GM18508 (cell line): ENCODE data around the gene SLC48A1.
A peak's percentile ranks its signal among the peaks of the same experiment; 100 is the strongest.

Experiments used
- ATAC-seq: cut with Tn5 transposase; IDR thresholded peaks from one replicate; pipeline ENCODE4 v1.9.1; 2021; ENCODE audit warnings: moderate number of reproducible peaks; ENCODE audit not compliant: insufficient read depth, unreplicated experiment

The SLC48A1 gene

DNA sequence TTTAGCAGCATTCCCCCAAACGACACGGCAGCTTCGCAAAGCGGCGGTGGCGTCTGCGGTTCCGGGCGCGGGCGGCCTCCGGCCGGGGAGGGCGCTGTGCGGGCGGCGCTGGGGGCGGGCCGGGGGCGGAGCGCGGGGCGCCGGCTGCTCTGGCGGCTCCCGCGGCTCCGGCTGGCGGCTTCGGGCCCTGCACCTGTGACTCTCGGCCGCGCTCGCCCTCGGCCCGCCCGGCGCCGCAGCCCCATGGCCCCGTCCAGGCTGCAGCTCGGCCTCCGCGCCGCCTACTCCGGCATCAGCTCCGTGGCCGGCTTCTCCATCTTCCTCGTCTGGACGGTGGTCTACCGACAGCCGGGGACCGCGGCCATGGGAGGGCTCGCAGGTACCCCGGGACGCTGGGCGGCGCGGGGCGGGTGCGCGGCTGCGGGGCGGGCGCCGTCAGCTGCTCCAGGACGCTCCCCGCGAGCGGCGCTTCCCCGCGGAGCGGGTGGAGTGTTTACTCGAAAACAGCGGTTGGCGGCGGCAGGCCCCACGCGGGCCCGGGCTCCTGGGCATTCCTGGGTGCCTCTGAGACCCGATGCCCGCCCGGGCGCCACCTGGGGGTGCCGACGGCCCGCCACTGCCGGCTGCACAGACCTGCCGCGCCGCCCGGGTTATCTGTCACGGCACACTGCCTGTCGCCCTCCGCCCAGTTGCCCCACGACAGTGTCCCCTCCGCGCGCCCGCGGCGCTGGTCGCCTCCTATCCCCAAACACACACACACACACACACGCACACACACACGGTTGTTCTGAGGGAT lies at the start of gene SLC48A1:
Gene SLC48A1 (plus strand): TSS at position 177 of the 796 bp plus-strand sequence. CDS start 67 bp downstream, at position 244.
- ATAC-seq: no peak

DNA sequence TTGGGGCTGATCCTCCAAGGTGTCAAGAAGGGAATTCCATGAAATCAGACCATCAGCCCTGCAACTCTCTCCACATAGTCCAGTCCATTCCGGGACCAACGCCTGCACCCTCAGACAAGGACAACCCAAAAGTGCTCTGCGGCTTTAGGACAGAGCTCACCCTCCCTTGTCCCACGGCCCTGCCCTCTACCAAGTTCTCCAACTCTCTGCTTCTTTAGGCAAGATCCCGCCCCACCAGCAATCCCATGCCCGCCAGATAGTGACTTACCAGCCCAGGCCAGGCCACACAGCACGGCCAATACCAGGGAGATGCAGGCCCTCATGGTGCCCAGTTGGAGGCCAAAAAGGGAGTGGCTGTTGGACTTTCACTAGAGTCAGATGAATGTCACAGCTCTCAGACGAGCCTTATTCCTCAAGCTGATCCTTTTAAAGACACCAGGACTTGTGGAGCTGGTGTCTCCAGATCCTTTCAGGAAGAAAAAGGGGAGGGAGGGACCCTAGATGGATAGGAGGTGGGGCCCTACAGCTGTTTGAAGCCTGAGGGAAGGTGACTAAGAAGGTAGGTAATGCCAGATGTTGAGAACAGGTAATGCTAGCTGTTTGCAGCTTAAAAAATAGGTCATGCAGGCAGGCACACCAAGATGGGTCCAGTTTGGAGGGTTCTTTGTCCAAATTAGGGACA lies 47.8 kb upstream of the SLC48A1 start, which contains the start of gene ENDOU:
Gene ENDOU (minus strand): TSS at position 400 of the 682 bp plus-strand sequence. CDS start 77 bp downstream, at position 323.
- ATAC-seq: no peak

DNA sequence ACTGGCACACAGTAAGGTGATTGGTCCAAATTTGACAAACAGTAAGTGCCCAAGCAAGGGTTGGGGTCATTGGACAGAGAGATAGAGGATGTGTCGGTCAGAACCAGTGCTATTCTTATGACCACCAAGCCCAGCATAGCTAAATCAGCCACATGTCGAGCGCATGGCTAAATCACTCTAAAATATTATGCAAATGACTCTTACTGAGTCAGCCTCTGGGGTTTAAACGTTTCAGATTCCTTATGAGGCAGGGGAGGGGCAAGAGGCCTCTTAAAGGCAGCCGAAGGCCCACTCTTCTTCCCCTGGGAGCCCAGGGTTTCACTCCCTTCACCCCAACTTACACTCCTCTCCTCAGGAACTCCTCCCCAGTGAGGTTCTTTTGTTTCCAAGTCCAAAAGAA lies 47.1 kb upstream of the SLC48A1 start:
- ATAC-seq: peak; percentile 63

DNA sequence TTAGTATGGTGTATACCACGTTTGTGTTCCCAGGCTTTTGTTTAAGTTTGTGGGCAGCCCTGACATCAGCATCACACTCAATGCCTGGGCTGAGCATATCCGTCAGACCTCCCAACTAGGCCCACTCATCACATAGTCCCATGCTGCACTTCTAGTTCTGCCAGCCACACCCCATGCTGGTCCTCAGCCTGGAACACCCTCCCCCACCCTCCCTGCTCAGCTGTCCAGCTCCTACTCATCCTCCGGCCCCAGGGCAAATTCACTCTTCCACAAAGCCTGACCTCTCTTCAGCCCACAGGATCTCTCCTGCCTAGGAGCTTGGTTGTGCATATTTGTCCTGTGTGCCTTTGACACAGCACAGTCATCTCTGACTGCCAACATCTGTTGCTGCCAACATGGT lies 43.8 kb upstream of the SLC48A1 start:
- ATAC-seq: no peak

DNA sequence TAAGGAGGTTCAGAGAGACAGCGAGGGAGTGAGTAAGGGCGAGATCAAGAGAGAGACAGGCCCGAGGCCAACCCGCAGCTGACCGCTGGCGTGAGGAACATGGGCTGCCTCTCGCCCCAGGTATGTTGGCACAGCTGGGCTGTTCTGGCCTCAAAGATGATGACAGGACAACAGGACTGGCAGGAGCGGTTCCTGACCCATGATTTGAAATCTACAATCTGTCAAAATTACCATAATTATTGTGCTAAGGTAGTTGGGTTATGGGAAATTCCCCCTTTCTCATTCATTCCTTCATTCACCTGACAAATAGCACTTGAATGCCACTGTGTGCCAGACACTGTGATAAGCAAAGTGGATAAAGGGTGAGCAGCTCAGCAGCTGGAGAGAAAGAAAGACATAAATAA lies 42.7 kb upstream of the SLC48A1 start:
- ATAC-seq: no peak

DNA sequence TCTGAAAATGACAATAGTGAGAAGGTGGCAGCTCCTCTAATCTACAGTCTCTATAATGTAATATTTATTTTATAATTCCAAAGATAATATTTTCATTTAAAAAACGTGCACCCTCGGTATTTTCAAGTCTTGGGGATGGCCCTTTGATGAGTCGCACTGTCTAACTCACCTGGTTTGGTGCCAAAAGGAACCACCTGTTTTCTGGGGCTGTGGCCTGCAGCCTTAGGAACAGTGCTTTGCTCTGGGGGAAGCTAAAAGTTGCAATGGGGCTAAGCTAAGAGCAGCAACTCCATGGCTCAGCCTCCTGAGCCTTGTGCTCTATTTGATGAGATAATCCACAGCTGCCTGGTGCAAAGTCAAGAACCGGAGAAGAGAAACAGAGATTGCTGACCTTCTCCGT lies 41.3 kb upstream of the SLC48A1 start:
- no peak for ATAC-seq

DNA sequence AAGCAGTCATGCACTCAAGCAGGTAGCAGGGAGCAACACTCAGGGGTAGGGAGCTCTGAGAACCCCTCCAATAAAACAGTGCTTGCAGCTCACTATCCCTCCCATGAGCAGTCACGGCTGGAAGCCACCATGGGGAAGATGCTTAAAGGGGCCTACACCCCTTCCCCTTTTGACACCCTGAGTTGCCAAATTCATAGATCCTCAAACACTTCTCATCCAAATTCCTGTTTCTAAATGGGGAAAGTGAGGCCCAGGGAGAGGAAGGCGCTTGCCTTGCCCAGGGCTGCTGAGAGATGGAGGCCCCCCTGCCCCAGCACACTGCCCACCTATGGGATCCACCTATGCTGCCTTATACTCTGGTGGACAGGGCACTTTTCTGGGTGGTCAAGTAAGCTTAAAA lies 40.5 kb upstream of the SLC48A1 start:
- ATAC-seq: no peak

DNA sequence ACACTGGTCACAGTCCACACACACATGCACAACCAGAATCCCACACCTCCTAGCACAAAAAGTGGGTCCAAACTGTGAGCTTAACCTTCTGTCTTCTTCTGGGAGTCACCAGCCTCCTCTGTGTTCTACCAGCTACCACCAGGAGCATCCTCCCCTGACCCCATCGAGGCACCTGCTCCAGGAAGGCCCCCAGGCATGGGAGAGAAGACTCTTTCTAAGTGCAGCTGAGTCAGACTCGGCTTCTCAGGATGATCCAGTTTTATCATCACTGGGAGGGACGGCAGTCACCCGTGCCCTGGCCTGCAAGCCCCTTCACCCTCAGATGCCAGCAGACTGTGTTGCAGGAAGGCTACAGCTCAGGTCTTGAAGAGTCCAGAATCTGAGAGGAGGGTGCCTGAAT lies 39.9 kb upstream of the SLC48A1 start:
- no peak for ATAC-seq

DNA sequence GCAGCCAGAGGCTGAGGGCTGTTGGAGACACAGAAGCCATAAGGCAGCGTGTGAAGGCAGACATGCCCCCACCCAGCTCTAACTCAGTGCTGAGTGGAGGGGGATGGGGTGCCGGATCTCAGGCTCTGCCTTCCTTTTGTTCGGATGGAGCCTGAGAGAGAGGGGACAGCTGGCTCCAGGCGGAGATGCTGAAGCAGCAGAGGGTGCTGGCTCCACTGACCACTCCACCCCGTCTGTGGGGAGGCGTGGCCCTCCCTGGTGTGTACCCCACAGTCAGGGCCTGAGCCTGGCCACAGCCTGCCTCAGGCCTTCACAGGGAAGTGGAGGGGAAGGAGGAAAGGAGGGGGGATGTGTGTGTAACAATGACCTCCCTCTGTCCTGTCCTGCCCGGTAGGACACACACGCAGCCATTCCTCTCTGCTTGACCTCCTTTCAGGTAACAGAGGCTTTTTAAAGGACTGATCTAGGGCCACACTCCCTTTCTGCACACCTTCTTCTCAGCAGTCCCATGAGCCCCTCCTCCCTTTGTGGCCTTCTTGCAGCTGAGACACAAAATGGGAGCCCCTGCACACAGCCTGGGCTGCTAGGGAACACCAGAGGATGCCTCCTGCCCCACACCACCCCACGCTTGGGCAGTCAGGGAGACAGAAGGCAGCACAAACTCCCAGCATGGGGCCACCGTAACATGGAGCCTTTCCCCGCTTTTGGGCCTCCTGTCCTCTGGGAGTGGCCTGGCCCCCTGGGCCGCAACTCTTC lies 38.1 kb upstream of the SLC48A1 start:
- ATAC-seq: no peak

DNA sequence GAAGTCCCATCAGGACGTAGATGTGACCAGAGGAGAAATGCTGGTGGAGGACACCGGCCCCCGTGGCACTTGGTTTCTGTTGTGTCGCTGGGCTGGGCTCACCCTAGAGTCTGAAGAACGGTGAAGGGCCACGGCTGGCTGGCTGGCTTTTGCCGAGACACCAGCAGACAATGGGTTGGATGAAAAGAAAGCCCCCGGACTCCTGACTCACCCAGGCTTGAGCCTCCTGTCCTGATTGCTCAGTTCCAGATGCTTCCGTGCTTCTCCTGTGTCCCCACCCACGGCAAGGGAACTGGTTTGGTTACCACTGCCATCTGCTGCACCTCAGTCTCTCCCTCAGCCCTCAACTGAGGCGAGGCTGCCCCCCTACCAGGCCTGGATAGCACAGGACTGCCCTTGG lies 37.4 kb upstream of the SLC48A1 start:
- no peak for ATAC-seq

DNA sequence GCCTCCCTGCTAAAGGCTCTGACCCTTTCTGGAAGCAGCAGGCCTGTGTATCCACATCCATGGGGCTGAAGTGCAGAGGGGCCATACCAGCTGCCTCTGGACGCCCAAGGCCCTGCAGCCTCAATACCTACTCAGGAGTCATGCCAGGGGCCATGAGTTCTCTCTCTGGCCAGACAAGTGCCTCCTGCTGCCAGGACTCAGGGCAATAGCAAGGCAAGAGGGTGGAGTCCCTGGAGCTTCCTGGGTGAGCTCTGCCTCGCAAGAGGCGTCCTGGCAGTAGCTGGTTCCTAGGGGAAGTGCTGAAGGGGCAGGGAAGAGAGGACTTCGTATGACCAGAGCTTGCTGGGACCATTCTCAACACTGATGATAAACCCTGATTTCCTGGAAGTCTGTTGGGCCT lies 36.8 kb upstream of the SLC48A1 start:
- ATAC-seq: no peak

DNA sequence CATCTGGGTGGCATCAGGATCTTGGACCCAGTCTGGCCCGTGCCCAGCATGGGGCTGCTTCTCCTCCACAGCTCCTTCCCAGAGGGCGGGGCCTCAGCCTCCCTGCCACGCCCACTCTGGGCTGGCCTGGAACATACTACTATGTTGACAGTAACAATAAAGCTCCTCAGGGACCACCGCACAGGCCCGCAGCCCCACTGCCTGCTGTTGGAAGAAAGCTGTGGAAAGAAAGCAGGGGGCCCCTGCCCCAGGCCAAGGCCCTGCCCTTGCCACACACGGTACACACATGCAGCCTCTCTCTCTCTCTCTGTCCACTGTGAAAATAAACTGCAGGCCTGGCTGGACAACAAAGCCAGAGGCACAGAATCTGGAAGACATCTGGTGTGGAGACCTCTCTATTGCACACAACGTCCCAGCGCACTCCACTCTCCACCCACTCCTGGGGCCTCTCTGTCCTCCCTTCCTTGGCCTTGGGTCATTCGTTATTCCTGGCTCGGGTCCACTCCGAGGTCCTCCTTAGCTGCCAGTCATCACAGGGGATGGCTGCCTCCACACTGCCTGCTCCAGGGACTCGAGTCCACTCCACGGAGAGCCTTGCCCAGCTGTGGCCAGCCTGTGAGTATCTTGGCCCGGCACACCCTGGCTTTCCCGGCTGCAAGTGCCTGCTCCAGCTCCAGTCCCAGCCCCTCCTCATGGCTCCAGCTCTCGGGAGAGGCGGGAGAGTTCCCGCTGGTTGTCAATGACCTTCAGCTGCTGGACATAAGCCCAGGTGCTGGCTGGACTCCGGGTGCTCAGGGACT lies 36.0 kb upstream of the SLC48A1 start:
- no peak for ATAC-seq

DNA sequence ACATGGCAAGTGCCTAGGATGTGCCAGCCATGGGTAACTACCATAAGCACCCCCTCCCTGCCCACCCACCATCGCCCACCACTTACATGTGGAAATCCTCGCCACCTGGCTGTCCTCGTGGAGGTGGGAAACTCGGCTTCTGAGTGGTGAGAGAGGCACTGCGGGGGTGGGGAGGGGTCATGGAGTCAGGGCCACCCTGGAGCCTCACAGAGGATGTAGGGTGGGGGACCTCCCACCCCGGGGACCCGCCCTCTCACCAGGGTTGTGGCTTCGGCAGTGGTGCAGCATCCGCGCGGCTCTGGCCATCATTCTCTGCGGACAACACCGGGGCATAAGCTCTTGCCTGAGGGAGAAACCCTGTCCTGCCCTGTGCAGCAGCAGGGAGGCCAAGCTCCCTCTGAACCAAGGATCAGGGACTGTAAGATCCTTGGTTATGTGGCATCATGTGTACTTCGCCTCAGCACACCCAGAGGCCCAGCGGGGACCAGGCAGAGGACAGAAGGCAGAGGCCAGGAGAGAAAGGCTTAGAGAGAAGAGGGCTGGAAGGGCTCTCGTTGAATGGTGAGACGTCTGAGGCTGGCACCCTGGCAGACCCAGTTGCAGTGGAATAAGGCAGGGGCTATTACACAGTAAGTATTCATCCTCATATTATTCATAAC lies 35.0 kb upstream of the SLC48A1 start:
- no peak for ATAC-seq

DNA sequence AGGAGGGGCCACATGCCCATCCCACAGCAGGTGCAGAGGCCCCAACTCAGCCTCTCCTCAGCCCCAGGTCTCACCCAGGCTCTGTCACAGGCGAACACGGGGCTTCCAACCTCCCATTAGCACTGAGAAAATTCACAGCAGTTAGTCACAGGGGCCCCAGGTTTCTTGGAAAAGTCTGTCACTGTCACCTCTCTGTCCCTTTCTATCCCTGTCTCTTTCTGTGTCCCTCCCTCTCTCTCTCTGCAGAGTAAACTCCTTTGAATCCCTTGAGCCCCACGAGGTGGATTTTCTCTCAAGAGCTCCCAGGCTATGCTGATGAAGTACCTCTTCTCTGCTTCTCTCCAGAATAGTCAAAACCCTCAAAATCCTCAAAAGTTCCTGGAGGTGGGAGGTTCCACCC lies 33.7 kb upstream of the SLC48A1 start:
- ATAC-seq: no peak

DNA sequence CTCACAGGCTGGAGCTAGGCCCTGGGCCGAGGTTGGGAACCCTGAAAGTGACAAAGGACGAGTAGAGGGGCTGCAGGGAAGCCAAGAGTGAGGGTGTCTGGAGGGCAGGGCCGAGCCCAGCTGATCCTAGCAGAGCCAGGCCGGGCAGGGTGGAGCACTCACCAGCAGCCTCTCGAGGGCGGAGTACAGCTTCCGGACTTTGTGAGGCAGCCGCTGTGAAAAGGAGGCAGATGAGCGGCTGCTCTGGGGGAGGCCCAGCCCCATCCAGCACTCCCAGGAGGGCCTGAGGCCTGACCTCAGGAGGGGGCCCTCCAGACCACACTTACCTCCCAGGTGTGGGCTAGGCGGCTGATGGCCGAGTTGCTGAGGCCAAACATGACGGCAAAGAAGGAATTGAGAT lies 33.1 kb upstream of the SLC48A1 start:
- no peak for ATAC-seq

DNA sequence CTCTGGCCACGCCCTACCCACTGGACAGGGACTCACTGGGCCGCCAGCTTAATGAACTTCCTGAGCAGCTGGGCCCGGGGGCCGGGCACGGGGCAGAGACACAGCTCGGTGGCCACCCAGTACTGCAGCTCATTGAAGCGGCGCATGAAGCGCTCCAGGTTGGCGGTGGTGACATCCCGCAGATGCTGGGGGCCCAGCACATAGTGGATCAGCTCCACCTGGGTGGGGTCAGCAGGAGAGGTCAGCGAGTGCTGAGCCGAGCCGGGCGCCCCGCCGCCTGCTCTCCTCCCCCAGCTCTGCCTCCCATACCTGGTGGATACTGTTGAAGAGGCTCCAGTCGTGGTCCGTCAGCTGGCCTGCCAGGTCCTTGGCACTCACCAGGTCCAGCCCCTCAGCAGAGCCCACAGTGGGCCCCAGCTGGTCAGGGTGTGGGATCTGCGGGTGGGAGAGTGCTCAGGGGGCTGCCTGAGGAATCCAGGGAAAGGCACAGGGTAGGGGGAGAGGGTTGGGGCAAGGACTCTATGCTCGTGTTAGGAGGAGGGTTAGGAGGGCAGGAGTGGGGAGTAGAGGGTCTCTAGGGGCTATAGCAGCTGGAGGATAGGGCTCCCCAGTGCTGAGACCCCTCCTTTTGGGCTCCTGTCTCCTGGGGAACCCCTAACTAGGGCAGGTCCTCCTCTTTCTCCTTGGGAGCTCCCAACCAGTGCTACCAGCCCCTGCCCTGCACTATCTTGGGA lies 32.3 kb upstream of the SLC48A1 start:
- ATAC-seq: no peak

DNA sequence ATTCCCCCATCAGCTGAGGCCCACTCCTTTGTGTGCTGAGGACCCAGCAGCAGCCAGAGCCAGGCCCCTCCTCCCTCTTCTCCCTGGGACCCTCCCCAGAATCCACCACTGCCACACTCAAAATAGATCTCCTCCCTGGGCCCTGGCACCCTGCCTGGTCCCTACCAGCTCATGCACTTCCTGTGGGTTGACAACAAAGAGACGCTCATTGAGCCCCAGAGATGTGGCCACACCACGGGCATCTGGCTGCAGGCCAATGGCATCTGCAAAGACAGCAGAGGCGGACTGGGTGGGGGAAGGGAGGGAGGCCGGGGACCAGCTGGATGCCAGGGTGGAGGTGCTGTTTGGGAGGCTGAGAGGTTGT lies 31.7 kb upstream of the SLC48A1 start:
- ATAC-seq: no peak

DNA sequence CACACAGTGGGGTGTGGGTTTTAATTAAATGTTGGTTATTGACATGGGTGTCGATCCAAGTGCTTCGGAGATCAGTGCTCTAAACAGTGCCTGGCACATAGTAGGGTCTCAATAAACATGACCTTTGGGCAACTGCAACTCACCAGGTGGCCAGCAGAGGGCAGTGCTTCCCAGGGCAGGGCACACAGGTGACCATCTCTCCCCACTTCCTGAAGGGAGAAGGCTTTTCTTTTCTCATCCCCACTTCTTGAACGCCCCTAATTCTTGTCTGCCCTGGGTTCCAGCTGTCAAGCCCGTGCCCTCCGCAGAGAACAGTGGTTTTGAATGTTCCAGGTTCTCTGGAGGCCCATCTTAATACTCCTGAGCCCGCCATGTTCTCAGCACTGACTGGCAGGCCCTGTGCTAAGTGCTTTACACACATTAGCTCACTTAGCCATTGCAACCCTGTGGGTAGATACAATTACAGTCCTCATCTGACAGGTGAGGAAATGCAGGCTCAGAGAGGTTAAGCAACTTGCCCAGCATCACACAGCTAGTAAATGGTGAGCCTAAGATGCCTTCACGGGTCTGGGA lies 30.7 kb upstream of the SLC48A1 start:
- ATAC-seq: no peak

DNA sequence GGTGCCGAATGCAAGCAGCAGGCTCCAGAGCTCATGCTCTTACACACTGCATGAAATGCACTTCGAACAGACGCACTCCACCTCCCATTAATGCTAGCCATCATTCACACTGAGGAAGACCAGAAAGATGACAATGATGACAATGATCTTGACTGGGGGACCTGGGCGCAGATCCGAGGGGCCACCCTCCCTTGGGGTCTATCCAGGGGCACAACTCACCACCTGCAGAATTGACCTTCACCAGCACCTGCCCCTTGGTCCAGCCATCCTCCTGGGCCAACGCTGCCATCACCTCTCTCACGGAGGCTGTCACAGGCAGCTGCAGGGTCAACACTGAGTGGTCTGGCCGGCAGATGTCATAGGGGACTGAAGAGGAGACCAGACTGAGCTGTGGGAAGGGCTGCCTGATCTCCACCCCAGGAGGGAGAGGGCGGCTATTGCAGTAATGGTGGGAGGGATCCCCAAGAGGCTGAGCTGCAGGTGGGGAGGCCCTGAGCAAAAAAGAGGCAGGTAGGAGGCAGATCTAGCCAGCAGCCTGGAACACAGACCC lies 29.7 kb upstream of the SLC48A1 start:
- ATAC-seq: no peak
